NOMO-1 treated with dmso at 0.1 percent for 144 hours (cell line): ENCODE measurements around the gene ZFAND2B.

ENCODE experiments used
- DNase-seq: peaks from one replicate; lab custom pipeline; 2025; ENCODE audit not compliant: unreplicated experiment; lab: John Stamatoyannopoulos, UW

ZFAND2B gene

GRCh38 chr2:219220652-219221402 is 14.2 kb downstream of the ZFAND2B start:
- DNase-seq, result no peak

- DNase-seq, result no peak
Measured at GRCh38 chr2:219221957-219222518, 15.5 kb downstream of the ZFAND2B start.

GRCh38 chr2:219223831-219224610 is 17.4 kb downstream of the ZFAND2B start:
- no peak for DNase-seq

- peak; percentile 70 for DNase-seq
Measured at GRCh38 chr2:219225350-219225749, 18.8 kb downstream of the ZFAND2B start.

GRCh38 chr2:219228041-219228910 is 21.7 kb downstream of the ZFAND2B start:
- DNase-seq, result no peak

GRCh38 chr2:219228911-219229304 is 22.3 kb downstream of the ZFAND2B start:
- DNase-seq, result no peak

- DNase-seq, result peak; percentile 99
Measured at GRCh38 chr2:219229305-219230058, 22.9 kb downstream of the ZFAND2B start, which contains the start of the genes ANKZF1 and ATG9A. Gene ANKZF1, plus strand, starts transcription at chr2:219229806. Its CDS starts 452 bp downstream, at chr2:219230258. Gene ATG9A, minus strand, starts transcription at chr2:219229636. Its CDS starts 1,612 bp downstream, at chr2:219228024.

- peak; percentile 42 for DNase-seq
Measured at GRCh38 chr2:219230059-219230540, 23.5 kb downstream of the ZFAND2B start.

- DNase-seq, result no peak
Measured at GRCh38 chr2:219234331-219234730, 27.7 kb downstream of the ZFAND2B start.

GRCh38 chr2:219243291-219243761 is 36.7 kb downstream of the ZFAND2B start:
- peak; percentile 51 for DNase-seq

- no peak for DNase-seq
Measured at GRCh38 chr2:219244789-219245147, 38.2 kb downstream of the ZFAND2B start.

GRCh38 chr2:219245148-219245898 is 38.7 kb downstream of the ZFAND2B start, which contains the start of the genes GLB1L and STK16:
Gene GLB1L, minus strand, starts transcription at chr2:219245444. Its CDS starts 1,871 bp downstream, at chr2:219243573.
Gene STK16, plus strand, starts transcription at chr2:219245479. Its CDS starts 521 bp downstream, at chr2:219246000.
- peak; percentile 75 for DNase-seq

GRCh38 chr2:219245899-219246230 is 39.3 kb downstream of the ZFAND2B start:
- DNase-seq, result no peak

GRCh38 chr2:219246559-219246958 is 40.0 kb downstream of the ZFAND2B start:
- DNase-seq, result no peak

GRCh38 chr2:219247678-219248642 is 41.4 kb downstream of the ZFAND2B start:
- no peak for DNase-seq

- no peak for DNase-seq
Measured at GRCh38 chr2:219248845-219249202, 42.2 kb downstream of the ZFAND2B start.

GRCh38 chr2:219249203-219249980 is 42.8 kb downstream of the ZFAND2B start:
- DNase-seq, result peak; percentile 66
